Hepatocyte (in vitro differentiated cells): Measurements from ENCODE around the gene SOS2.

Experiments
- EZH2 ChIP-seq: fragments of 200-600 bp; sonication (generic); IDR thresholded peaks from 2 replicates; pipeline ENCODE4 v1.6.1; 2016; ENCODE audit warnings: antibody characterized with exemption, mild to moderate bottlenecking, borderline replicate concordance
- EZH2phosphoT487 ChIP-seq: fragments of 200-600 bp; sonication (generic); IDR thresholded peaks from one replicate; pipeline ENCODE4 v1.6.1; 2018; ENCODE audit warnings: antibody characterized with exemption, mild to moderate bottlenecking, low read depth, moderate library complexity; ENCODE audit not compliant: unreplicated experiment, severe bottlenecking

DNA sequence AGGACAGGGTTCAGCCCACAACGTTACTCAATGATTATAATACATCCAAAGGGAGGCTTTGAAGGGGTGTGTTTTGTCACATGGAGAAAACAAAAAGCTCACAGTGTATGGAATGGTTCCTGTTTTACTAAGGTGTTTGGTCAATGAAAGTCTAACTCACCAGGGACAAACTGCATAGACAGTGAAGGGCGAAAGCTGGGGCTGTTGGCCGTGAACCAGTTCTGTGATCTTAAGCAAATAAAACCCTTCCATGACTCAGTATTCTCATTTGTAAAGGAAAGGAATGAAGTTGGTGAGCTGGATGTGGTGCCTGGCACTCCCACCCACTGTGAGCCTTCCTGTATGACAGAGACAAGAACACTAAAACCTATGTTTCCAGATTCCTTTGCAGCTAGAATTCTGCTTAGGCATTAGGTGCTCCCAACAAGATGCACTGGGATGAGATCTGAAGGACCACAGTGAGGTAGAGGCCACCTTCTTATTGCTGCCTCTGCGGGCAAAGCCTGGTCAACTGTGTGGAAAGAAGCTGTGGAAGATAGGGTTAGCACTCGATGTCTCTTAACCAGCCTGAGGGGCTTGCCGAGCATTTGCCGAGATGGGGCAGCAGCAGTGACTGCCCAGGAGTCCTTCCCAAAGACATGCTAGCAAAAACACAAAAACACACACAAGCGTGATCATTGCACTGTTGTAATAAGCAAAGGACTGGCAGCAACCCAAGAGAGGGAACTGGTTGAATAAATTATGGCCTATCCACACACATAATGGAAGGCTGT is 163.5 kb downstream of the SOS2 start:
- no peak for TF ChIP-seq EZH2
- TF ChIP-seq EZH2phosphoT487 = no peak
